Neuronal stem cell (in vitro differentiated cells): Measurements from ENCODE around the gene DEPDC5.
A peak's percentile ranks its signal among the peaks of the same experiment; 100 is the strongest.

Source experiments
- DNase-seq: peaks from one replicate; pipeline ENCODE4 v3.0.0-alpha.2; 2013; ENCODE audit warnings: low spot score
- H2AFZ ChIP-seq: one replicate; pipeline ENCODE4 v1.6.1; 2013; ENCODE audit warnings: mild to moderate bottlenecking, low read length, inconsistent platforms
- H2AK5ac ChIP-seq: 2 replicates; pipeline ENCODE4 v1.6.1; 2013; ENCODE audit warnings: low read depth, mild to moderate bottlenecking, inconsistent platforms, low read length, moderate library complexity, mixed read lengths
- H2BK120ac ChIP-seq: 2 replicates; pipeline ENCODE4 v1.6.1; 2013; ENCODE audit warnings: low read depth, mild to moderate bottlenecking, inconsistent platforms, low read length, moderate library complexity, mixed read lengths
- H2BK12ac ChIP-seq: one replicate; pipeline ENCODE4 v1.6.1; 2013; ENCODE audit warnings: low read length, inconsistent platforms
- H2BK15ac ChIP-seq: 2 replicates; pipeline ENCODE4 v1.6.1; 2013; ENCODE audit warnings: mild to moderate bottlenecking, low read length, inconsistent platforms, mixed read lengths
- H2BK5ac ChIP-seq: one replicate; pipeline ENCODE4 v1.6.1; 2013; ENCODE audit warnings: inconsistent platforms, mild to moderate bottlenecking, low read length, moderate library complexity
- H3K14ac ChIP-seq: one replicate; pipeline ENCODE4 v1.6.1; 2013; ENCODE audit warnings: low read length, inconsistent platforms
- H3K18ac ChIP-seq: 2 replicates; pipeline ENCODE4 v1.6.1; 2013; ENCODE audit warnings: low read length, inconsistent platforms
- H3K23ac ChIP-seq: 2 replicates; pipeline ENCODE4 v1.6.1; 2013; ENCODE audit warnings: low read depth, mild to moderate bottlenecking, mixed read lengths, low read length, inconsistent platforms; ENCODE audit not compliant: poor library complexity
- H3K27ac ChIP-seq: replicated peaks from 3 replicates; pipeline ENCODE4 v1.5.1; 2013; ENCODE audit warnings: low read length, inconsistent platforms
- H3K27me3 ChIP-seq, 3 experiments: 2 replicates each; pipeline ENCODE4 v1.6.1; 2013; ENCODE audit warnings: low read length in 3 of 3, mild to moderate bottlenecking in 2 of 3, inconsistent platforms in 1 of 3, low read depth in 1 of 3, mixed read lengths in 1 of 3, moderate library complexity in 1 of 3; ENCODE audit not compliant: control insufficient read depth in 3 of 3, insufficient read depth in 3 of 3
- H3K36me3 ChIP-seq, 2 donors: replicated peaks in 1 of 2; 2 replicates each; pipeline ENCODE4 v1.6.1; 2013; ENCODE audit warnings: low read length in 2 of 2; ENCODE audit not compliant: control insufficient read depth in 2 of 2, insufficient read depth in 2 of 2
- H3K4ac ChIP-seq: 2 replicates; pipeline ENCODE4 v1.6.1; 2013; ENCODE audit warnings: inconsistent platforms, mild to moderate bottlenecking, low read length, moderate library complexity
- H3K4me1 ChIP-seq, 2 donors: 1 replicate in 1 of 2; 2 replicates in 1 of 2; pipeline ENCODE4 v1.6.1; 2013; ENCODE audit warnings: low read length in 2 of 2, low read depth in 1 of 2; ENCODE audit not compliant: control insufficient read depth in 2 of 2, insufficient read depth in 1 of 2
- H3K4me2 ChIP-seq: one replicate; pipeline ENCODE4 v1.6.1; 2013; ENCODE audit warnings: mild to moderate bottlenecking, low read length, inconsistent platforms; ENCODE audit not compliant: insufficient read depth, poor library complexity, severe bottlenecking
- H3K4me3 ChIP-seq, 2 donors: 2 replicates each; pipeline ENCODE4 v1.5.1; 2013; ENCODE audit warnings: low read length in 2 of 2, mild to moderate bottlenecking in 2 of 2, inconsistent platforms in 1 of 2, moderate library complexity in 1 of 2
- H3K79me1 ChIP-seq: one replicate; pipeline ENCODE4 v1.6.1; 2013; ENCODE audit warnings: low read depth, mild to moderate bottlenecking, inconsistent platforms, low read length, moderate library complexity
- H3K9ac ChIP-seq: one replicate; pipeline ENCODE4 v1.6.1; 2013; ENCODE audit warnings: mild to moderate bottlenecking, low read depth, low read length, inconsistent platforms; ENCODE audit not compliant: poor library complexity
- H3K9me3 ChIP-seq, 2 donors: replicated peaks in 1 of 2; 2 replicates each; pipeline versions ENCODE3 to v1.6.1; 2013; ENCODE audit warnings: low read length in 2 of 2, mild to moderate bottlenecking in 2 of 2, inconsistent platforms in 1 of 2, low read depth in 1 of 2, mixed read lengths in 1 of 2, moderate library complexity in 1 of 2; ENCODE audit not compliant: control insufficient read depth in 2 of 2, insufficient read depth in 1 of 2
- H4K8ac ChIP-seq: one replicate; pipeline ENCODE4 v1.6.1; 2013; ENCODE audit warnings: low read depth, mild to moderate bottlenecking, inconsistent platforms, low read length, moderate library complexity
- H4K91ac ChIP-seq: one replicate; pipeline ENCODE4 v1.6.1; 2013; ENCODE audit warnings: low read length, low read depth, mild to moderate bottlenecking, inconsistent platforms; ENCODE audit not compliant: poor library complexity
- WGBS, 2 donors: extraction: QIAGEN DNeasy Blood & Tissue Kit; methylation state at CpG; one replicate each; pipeline ENCODE4 v1.1.7; 2013; ENCODE audit warnings: missing lambda C conversion rate in 2 of 2, mixed read lengths in 1 of 2; ENCODE audit not compliant: insufficient read length in 2 of 2, insufficient replicate concordance in 1 of 2; ENCODE audit errors: extremely low coverage in 2 of 2; 5-methylcytosine and 5-hydroxymethylcytosine counted together

Gene DEPDC5

DNA sequence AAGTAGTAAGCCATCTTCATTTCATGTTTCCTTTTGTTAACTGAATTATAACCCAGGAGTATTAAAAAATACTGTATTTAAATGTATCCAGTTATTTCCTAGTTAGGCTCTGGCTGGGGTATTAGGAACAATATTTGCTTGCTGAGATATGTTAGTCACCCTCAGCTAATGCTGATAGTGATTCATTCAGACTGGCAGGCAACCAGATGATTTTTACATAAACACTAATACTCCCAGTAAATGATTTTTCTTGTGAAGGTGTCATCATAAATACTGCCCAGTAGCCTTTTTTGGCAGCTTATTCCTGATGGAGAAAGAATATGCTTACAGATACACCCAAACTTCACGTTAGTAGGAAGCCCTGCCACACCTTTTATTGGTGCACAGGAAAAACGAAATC is 198.7 kb downstream of the DEPDC5 start:
- DNase-seq = no peak
- no CpG with 5 or more reads among the region's 2 CpGs for WGBS, 2 donors

DNA sequence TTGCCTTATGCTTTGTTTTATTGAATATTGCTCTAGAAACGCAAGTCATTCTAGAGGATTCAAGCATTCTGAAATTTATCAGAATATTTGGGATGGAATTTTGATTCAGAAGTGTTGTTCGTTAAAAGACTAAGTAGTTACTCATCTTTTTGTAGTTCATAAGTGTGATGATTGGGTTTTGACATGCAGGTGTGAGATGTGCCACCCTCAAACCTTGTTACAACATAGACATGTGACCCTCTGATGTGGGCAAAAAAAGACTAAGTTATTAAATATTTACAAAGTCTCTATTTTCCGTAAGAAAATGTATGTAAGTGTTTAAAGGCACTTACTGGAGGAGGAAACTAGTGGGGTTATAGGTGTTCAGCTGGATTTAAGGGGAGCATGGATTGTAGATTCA is 199.4 kb downstream of the DEPDC5 start:
- no peak overlapping the region for H3K23ac ChIP-seq
- no peak overlapping the region for H3K4ac ChIP-seq
- H3K4me1 ChIP-seq = no peaks in the 10 kb centered on the region
- H3K27ac ChIP-seq = no peak overlapping the region
- peaks cover 24 to 100% of the 10 kb centered on the region in 2 donors for H3K36me3 ChIP-seq
- no peak overlapping the region for H2BK12ac ChIP-seq
- no peak overlapping the region for H2BK15ac ChIP-seq
- no CpG with 5 or more reads among the region's 3 CpGs for WGBS, 2 donors
- H3K27me3 ChIP-seq = no peaks in the 10 kb centered on the region
- no peak overlapping the region for H2AFZ ChIP-seq
- H3K9ac ChIP-seq = no peak overlapping the region
- H3K14ac ChIP-seq = no peak overlapping the region
- no peak overlapping the region for H3K4me2 ChIP-seq
- H3K79me1 ChIP-seq = peaks cover 7% of the 10 kb centered on the region
- H2BK5ac ChIP-seq = no peak overlapping the region
- no peak overlapping the region for H4K91ac ChIP-seq
- H3K18ac ChIP-seq = no peak overlapping the region
- H3K9me3 ChIP-seq = no peaks in the 10 kb centered on the region
- H2BK120ac ChIP-seq = no peak overlapping the region
- H4K8ac ChIP-seq = no peak overlapping the region
- H2AK5ac ChIP-seq = no peak overlapping the region
- no peak for DNase-seq
- no peak overlapping the region for H3K4me3 ChIP-seq

More for the DNA sequence above, 198.7 kb downstream of the DEPDC5 start:
- Histone ChIP-seq H3K4me1 (no peaks in the 10 kb centered on the region), H2BK5ac (no peak overlapping the region), H2AK5ac (no peak overlapping the region), H3K4me3 (no peak overlapping the region), H2BK12ac (no peak overlapping the region), H3K27me3 (no peaks in the 10 kb centered on the region), H4K91ac (no peak overlapping the region), H3K27ac (no peak overlapping the region), H3K4ac (no peak overlapping the region), H2BK15ac (no peak overlapping the region), H3K9me3 (no peaks in the 10 kb centered on the region), H3K9ac (no peak overlapping the region), H3K14ac (no peak overlapping the region), H3K79me1 (peaks cover 7% of the 10 kb centered on the region), H3K36me3 (peaks cover 25 to 100% of the 10 kb centered on the region in 2 donors), H2AFZ (no peak overlapping the region), H4K8ac (no peak overlapping the region), H3K23ac (no peak overlapping the region), H2BK120ac (no peak overlapping the region), H3K18ac (no peak overlapping the region), H3K4me2 (no peak overlapping the region)

DNA sequence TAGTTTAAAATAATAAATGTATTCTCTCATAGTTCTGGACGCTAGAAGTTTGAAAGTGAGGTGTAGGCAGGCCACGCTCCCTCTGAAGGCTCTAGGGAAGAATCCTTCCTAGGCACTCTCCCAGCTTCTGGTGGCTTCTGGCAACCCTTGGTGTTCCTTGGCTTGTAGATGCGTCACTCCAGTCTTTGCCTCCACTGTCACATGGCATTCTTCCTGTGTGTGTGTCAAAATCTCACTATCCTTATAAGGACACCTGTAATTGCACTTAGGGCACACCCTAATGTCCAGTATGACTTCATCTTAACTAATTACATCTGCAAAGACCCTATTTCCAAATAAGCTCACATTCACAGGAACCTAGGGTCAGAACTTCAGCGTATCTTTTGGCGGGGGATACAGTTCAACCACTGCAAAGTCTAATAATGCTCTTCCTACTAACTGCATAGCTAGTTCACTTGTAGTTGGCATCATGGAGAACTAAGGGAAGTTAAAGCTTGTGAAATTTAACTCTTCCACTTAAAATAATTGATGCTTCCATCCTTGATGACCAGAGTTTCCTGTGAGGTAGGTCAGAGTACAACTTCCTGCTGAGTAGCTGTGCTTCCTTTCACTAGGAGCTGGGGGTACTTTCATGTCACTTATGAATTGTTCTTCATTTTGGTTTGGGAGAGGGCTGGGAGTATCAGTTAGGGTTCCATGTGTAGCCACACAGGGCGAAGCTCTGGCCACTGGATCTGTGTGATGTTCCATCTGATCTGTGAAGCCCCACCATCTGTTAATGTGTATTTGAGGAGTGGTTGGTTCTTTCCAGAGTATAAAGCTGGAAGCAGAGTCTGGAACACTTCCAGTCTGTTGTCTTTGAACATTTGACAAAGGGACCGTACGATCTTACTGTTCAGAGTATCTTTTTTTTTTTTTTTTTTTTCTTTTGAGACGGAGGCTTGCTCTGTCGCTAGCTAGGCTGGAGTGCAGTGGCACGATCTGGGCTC is 201.0 kb downstream of the DEPDC5 start:
- Histone ChIP-seq H2BK5ac (no peak overlapping the region), H2BK120ac (no peak overlapping the region), H2BK15ac (no peak overlapping the region), H3K4me1 (no peaks in the 10 kb centered on the region), H3K4me3 (no peak overlapping the region), H4K8ac (no peak overlapping the region), H3K23ac (no peak overlapping the region), H3K79me1 (peaks cover 7% of the 10 kb centered on the region), H3K18ac (no peak overlapping the region), H2AFZ (no peak overlapping the region), H3K27me3 (no peaks in the 10 kb centered on the region), H3K9me3 (no peaks in the 10 kb centered on the region), H3K36me3 (peaks cover 26 to 91% of the 10 kb centered on the region in 2 donors), H3K27ac (no peak overlapping the region), H3K9ac (peak overlapping the region; percentile 13), H3K14ac (no peak overlapping the region), H2AK5ac (no peak overlapping the region), H4K91ac (no peak overlapping the region), H3K4me2 (no peak overlapping the region), H3K4ac (no peak overlapping the region), H2BK12ac (no peak overlapping the region)
- no CpG with 5 or more reads among the region's 11 CpGs for WGBS, 2 donors
- DNase-seq = no peak

DNA sequence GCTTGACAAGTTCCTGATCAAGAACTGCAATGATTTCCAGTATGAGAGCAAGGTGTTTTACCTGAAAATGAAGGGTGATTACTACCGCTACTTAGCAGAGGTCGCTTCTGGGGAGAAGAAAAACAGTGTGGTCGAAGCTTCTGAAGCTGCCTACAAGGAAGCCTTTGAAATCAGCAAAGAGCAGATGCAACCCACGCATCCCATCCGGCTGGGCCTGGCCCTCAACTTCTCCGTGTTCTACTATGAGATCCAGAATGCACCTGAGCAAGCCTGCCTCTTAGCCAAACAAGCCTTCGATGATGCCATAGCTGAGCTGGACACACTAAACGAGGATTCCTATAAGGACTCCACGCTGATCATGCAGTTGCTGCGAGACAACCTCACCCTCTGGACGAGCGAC is 202.5 kb downstream of the DEPDC5 start:
- H3K27me3 ChIP-seq = no peaks in the 10 kb centered on the region
- no peak overlapping the region for H3K14ac ChIP-seq
- H3K9me3 ChIP-seq = no peaks in the 10 kb centered on the region
- no peak overlapping the region for H3K27ac ChIP-seq
- no peak overlapping the region for H4K8ac ChIP-seq
- no peak overlapping the region for H2BK15ac ChIP-seq
- H3K79me1 ChIP-seq = peaks cover 5% of the 10 kb centered on the region
- H3K23ac ChIP-seq = peak overlapping the region; percentile 25
- no peak overlapping the region for H2BK5ac ChIP-seq
- peaks cover 21 to 75% of the 10 kb centered on the region in 2 donors for H3K36me3 ChIP-seq
- DNase-seq = no peak
- no peak overlapping the region for H3K18ac ChIP-seq
- WGBS, 2 donors = no CpG with 5 or more reads among the region's 12 CpGs
- H3K4ac ChIP-seq = no peak overlapping the region
- H2AFZ ChIP-seq = no peak overlapping the region
- H3K4me2 ChIP-seq = no peak overlapping the region
- no peak overlapping the region for H2BK12ac ChIP-seq
- H4K91ac ChIP-seq = no peak overlapping the region
- peaks cover 0 to 2% of the 10 kb centered on the region in 2 donors for H3K4me1 ChIP-seq
- H2BK120ac ChIP-seq = no peak overlapping the region
- H3K4me3 ChIP-seq = no peak overlapping the region
- H3K9ac ChIP-seq = no peak overlapping the region
- no peak overlapping the region for H2AK5ac ChIP-seq
